Chondrocyte (in vitro differentiated cells): ENCODE data around the gene PDGFRB. TPM values are rescaled to one million over a fixed set of nuclear protein-coding genes. Genes with fewer than 3 reads are reported as not detected.
A peak's percentile ranks its signal among the peaks of the same experiment; 100 is the strongest.

ENCODE experiments used
- DNase-seq: peaks from one replicate; pipeline ENCODE4 v3.0.0; 2021; ENCODE audit warnings: mixed read lengths, low spot score
- H3K27ac Mint-ChIP-seq: one replicate; pipeline ENCODE4 v1.8.0; 2021; ENCODE audit warnings: mild to moderate bottlenecking, moderate library complexity, mixed read lengths; ENCODE audit not compliant: unreplicated experiment
- H3K27me3 Mint-ChIP-seq: 2 replicates; pipeline ENCODE4 v1.8.0; 2021; ENCODE audit warnings: low read depth, mixed read lengths
- H3K36me3 Mint-ChIP-seq: 2 replicates; pipeline ENCODE4 v1.8.0; 2021; ENCODE audit warnings: low read depth, mixed read lengths
- H3K4me1 Mint-ChIP-seq: 2 replicates; pipeline ENCODE4 v1.8.0; 2021; ENCODE audit warnings: low read depth, mild to moderate bottlenecking, mixed read lengths
- H3K4me3 Mint-ChIP-seq: one replicate; pipeline ENCODE4 v1.8.0; 2021; ENCODE audit warnings: mild to moderate bottlenecking, moderate library complexity, mixed read lengths; ENCODE audit not compliant: unreplicated experiment
- H3K9me3 Mint-ChIP-seq: 2 replicates; pipeline ENCODE4 v1.8.0; 2021; ENCODE audit warnings: low read depth, mixed read lengths
- CTCF ChIP-seq: fragments of 200-600 bp; sonication (generic); IDR thresholded peaks from 2 replicates; pipeline ENCODE4 v1.5.0; 2021; ENCODE audit warnings: antibody characterized with exemption, mild to moderate bottlenecking, moderate library complexity
- total RNA-seq: library from RNA; stranded (reverse); gene quantifications from 3 replicates; pipeline ENCODE4 v1.2.1, GENCODE V29; 2021

PDGFRB gene
- total RNA-seq, 1 donor from 2014 or later, result 499 TPM

GRCh38 chr5:150163547-150164059, 8.0 kb upstream of the PDGFRB start:
- Mint-ChIP-seq H3K27me3 (peaks cover 6% of the 10 kb centered on the region), H3K4me3 (no peak overlapping the region), H3K36me3 (no peaks in the 10 kb centered on the region), H3K27ac (no peak overlapping the region), H3K4me1 (peaks cover 44% of the 10 kb centered on the region), H3K9me3 (no peaks in the 10 kb centered on the region)
- TF ChIP-seq CTCF, result peak; percentile 20
- no peak for DNase-seq

- Mint-ChIP-seq H3K9me3 (no peaks in the 10 kb centered on the region), H3K4me1 (peaks cover 50% of the 10 kb centered on the region), H3K36me3 (no peaks in the 10 kb centered on the region), H3K27ac (no peak overlapping the region), H3K4me3 (no peak overlapping the region), H3K27me3 (peaks cover 3% of the 10 kb centered on the region)
- no peak for DNase-seq
- no peak for TF ChIP-seq CTCF
Observed at GRCh38 chr5:150163035-150163434, 7.4 kb upstream of the PDGFRB start.

GRCh38 chr5:150162142-150162513, 6.5 kb upstream of the PDGFRB start:
- Mint-ChIP-seq H3K27ac (no peak overlapping the region), H3K4me1 (peaks cover 59% of the 10 kb centered on the region), H3K27me3 (no peaks in the 10 kb centered on the region), H3K4me3 (no peak overlapping the region), H3K36me3 (no peaks in the 10 kb centered on the region), H3K9me3 (no peaks in the 10 kb centered on the region)
- no peak for DNase-seq
- no peak for TF ChIP-seq CTCF

- no peak for DNase-seq
- H3K27me3 Mint-ChIP-seq, result no peaks in the 10 kb centered on the region
- H3K27ac Mint-ChIP-seq, result peak overlapping the region; percentile 54
- no peaks in the 10 kb centered on the region for H3K9me3 Mint-ChIP-seq
- no peak overlapping the region for H3K4me3 Mint-ChIP-seq
- no peaks in the 10 kb centered on the region for H3K36me3 Mint-ChIP-seq
- TF ChIP-seq CTCF, result peak; percentile 89
- peaks cover 64% of the 10 kb centered on the region for H3K4me1 Mint-ChIP-seq
Observed at GRCh38 chr5:150161242-150162141, 5.8 kb upstream of the PDGFRB start.

- Mint-ChIP-seq H3K4me1 (peaks cover 73% of the 10 kb centered on the region), H3K4me3 (no peak overlapping the region), H3K9me3 (no peaks in the 10 kb centered on the region), H3K27ac (peak overlapping the region; percentile 82), H3K36me3 (no peaks in the 10 kb centered on the region), H3K27me3 (no peaks in the 10 kb centered on the region)
- TF ChIP-seq CTCF, result no peak
- no peak for DNase-seq
Observed at GRCh38 chr5:150160448-150161081, 4.9 kb upstream of the PDGFRB start.
